ENCODE results near the gene PUSL1. TPM values are rescaled to one million over a fixed set of nuclear protein-coding genes. Genes with fewer than 3 reads are reported as not detected.

Gene PUSL1
- total and polyA plus RNA-seq, 2 donors (not counting 3 experiments of a cell fraction or from before 2014, with no cell fraction given): 18.8 to 27.3 TPM

GRCh38 chr1:1284221-1285101 lies 23.9 kb upstream of the PUSL1 start:
- CTCF ChIA-PET: interaction anchor here (2.8 kb wide), 1 partner anchor 162 kb away, joined by 7 read pairs; no protein-coding TSS in a partner anchor
- Histone ChIP-seq H3K4me3 (replicated peaks in 1 of 3; ENCODE audit: insufficient read depth in 1 of 3, low read depth in 1 of 3, low read length in 3 of 3) (no peak overlapping the region), H3K36me3 (ENCODE audit: control insufficient read depth in 2 of 2, extremely low read depth in 1 of 2, insufficient read depth in 2 of 2, low read length in 2 of 2) (no peaks in the 10 kb centered on the region), H2AFZ (ENCODE audit: low read depth, low read length) (no peak overlapping the region), H3K79me2 (ENCODE audit: control insufficient read depth, insufficient read depth, low read length) (no peaks in the 10 kb centered on the region), H3K4me2 (ENCODE audit: insufficient read depth, low read length) (no peak overlapping the region), H3K9me1 (replicated peaks; ENCODE audit: control insufficient read depth, extremely low read depth, insufficient read depth, low read length) (no peaks in the 10 kb centered on the region), H3K27me3 (ENCODE audit: control insufficient read depth in 2 of 2, insufficient read depth in 2 of 2, low read length in 2 of 2) (no peaks in the 10 kb centered on the region), H3K9ac (replicated peaks; ENCODE audit: extremely low read depth, insufficient read depth, low read length) (no peak overlapping the region), H3K9me3 (replicated peaks; ENCODE audit: control insufficient read depth, insufficient read depth, low read length) (no peaks in the 10 kb centered on the region), H3K4me1 (ENCODE audit: control insufficient read depth, extremely low read depth, insufficient read depth, low read length) (peaks cover 2% of the 10 kb centered on the region), H4K20me1 (replicated peaks; ENCODE audit: control insufficient read depth, extremely low read depth, insufficient read depth, low read length) (no peaks in the 10 kb centered on the region), H3K27ac (ENCODE audit: insufficient read depth, low read depth, low read length) (no peak overlapping the region)
- FAIRE-seq (no peak), DNase-seq (ENCODE audit: low read depth, low spot score) (no peak)
- no TSS peak for BruUV-seq (replicated peaks)
- intact Hi-C loops (cut with micrococcal nuclease): no loop called here
- dilution Hi-C loops (cut with MboI; ENCODE audit: extremely low pct_ligation_motif_present, low sequenced_read_pairs): no loop called here
- POLR2A ChIA-PET: no interaction called here
- TF ChIP-seq CTCF (IDR thresholded peaks at IDR 0.05; ENCODE audit: extremely low read depth in 1 of 2, insufficient read depth in 1 of 2, low read depth in 1 of 2, low read length in 2 of 2) (no peak), GATA2 (IDR thresholded peaks at IDR 0.05; ENCODE audit: insufficient read depth, insufficient read length, low read depth, low read length) (no peak), EZH2 (IDR thresholded peaks at IDR 0.05; ENCODE audit: borderline replicate concordance, low read depth, low read length, severe bottlenecking) (no peak), JUN (IDR thresholded peaks at IDR 0.05; ENCODE audit: borderline replicate concordance, insufficient read depth, insufficient read length, low read depth) (no peak), POLR2A (IDR thresholded peaks at IDR 0.05; ENCODE audit: low read depth, low read length) (no peak), MYC (IDR thresholded peaks at IDR 0.05; ENCODE audit: low read depth, low read length) (no peak), POLR2AphosphoS5 (IDR thresholded peaks at IDR 0.05; ENCODE audit: insufficient read depth, low read depth, low read length) (no peak), FOS (IDR thresholded peaks at IDR 0.05; ENCODE audit: borderline replicate concordance, insufficient read depth, low read length) (no peak)
